ENCODE measurements around the gene EPSTI1.

Gene EPSTI1

GRCh38 chr13:42836930-42837690 is 154.9 kb downstream of the EPSTI1 start:
- DNase-seq = no peak
